C4-2B (cell line): Measurements from ENCODE around the gene DUSP9.

Experiments
- ZFX ChIP-seq: fragments of 450-650 bp; IDR thresholded peaks from 2 replicates; pipeline ENCODE4 v1.6.1; 2017
- TF ChIP-seq, protein P1 (sequence below): fragments of 450-650 bp; conservative IDR thresholded peaks from 2 replicates; pipeline ENCODE4 v1.5.1; 2017; ENCODE audit warnings: mild to moderate bottlenecking

DNA sequence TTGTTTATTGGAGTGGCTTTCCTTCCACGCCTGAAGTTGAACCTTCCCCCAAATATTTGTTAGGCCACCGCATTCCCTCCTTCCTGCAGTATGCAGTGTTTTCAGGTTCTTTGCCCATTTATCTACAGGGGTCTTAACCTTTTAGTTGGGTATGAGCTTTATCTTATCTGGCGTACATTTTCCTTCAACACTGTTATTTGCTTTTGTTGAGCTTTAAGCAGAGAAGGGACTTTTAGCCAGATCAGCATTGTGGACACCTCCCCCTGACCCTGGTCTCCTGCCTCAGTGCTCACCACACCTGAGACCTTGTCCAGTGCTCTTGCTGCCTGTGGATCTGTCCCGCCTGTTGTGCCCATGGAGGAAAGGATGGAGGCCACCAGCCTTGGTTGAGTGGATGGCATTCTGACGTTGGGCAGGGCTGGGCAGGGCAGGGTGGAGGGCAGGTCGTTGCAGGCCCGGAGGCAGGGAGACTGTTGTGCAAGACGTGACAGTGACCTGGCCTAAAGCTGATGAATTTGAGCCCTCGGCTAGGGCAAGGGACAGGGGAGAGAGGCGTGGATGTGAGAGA lies 998 bp upstream of the DUSP9 start:
- TF ChIP-seq, protein P1, sequence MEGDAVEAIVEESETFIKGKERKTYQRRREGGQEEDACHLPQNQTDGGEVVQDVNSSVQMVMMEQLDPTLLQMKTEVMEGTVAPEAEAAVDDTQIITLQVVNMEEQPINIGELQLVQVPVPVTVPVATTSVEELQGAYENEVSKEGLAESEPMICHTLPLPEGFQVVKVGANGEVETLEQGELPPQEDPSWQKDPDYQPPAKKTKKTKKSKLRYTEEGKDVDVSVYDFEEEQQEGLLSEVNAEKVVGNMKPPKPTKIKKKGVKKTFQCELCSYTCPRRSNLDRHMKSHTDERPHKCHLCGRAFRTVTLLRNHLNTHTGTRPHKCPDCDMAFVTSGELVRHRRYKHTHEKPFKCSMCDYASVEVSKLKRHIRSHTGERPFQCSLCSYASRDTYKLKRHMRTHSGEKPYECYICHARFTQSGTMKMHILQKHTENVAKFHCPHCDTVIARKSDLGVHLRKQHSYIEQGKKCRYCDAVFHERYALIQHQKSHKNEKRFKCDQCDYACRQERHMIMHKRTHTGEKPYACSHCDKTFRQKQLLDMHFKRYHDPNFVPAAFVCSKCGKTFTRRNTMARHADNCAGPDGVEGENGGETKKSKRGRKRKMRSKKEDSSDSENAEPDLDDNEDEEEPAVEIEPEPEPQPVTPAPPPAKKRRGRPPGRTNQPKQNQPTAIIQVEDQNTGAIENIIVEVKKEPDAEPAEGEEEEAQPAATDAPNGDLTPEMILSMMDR: no peak
- TF ChIP-seq ZFX: no peak
